ENCODE data around the gene SLC1A3.

SLC1A3 gene

DNA sequence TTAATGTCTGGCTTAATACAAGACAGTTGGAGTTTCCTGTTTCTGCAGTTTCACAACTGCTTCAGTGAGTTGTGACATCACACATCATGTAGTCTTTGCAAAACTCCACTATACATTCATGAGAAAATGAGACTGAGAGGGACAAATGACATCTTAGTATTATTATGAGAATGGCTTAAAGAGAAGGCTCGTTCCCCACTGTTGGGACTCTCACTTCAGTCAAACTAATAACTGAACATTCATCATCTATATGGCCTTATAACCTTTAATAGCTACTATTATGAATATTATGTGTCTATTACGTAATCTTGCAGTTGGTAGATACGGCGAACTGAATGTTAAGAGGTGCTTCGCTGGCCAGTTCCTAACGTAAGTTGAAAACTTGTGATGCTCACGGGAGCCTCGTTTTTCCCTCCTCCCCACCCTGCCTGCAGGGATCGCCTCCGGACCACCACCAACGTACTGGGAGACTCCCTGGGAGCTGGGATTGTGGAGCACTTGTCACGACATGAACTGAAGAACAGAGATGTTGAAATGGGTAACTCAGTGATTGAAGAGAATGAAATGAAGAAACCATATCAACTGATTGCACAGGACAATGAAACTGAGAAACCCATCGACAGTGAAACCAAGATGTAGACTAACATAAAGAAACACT lies 79.4 kb downstream of the SLC1A3 start:
- DNase-seq (ENCODE audit: low read depth in 2 of 2): no peak

DNA sequence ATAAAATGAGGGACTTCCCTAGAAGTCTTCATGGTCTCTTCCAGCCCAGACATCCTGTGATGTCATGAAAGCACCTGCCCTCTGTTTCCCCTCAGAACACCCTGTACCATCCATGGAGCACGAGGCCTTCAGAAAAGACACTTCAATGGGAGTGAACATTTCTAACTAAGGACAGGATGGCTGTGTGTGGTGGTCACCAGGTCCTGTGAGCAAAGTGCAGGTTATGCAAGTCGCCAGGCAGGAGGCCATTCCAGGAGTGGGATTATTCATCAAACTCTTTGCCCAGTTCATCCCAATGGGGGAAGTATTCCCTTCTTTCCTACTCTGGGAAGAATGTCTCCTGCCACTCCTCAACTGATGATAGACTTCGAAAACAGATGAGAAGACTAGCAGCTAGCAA lies 80.5 kb downstream of the SLC1A3 start:
- no peak for DNase-seq (ENCODE audit: low read depth in 2 of 2)

DNA sequence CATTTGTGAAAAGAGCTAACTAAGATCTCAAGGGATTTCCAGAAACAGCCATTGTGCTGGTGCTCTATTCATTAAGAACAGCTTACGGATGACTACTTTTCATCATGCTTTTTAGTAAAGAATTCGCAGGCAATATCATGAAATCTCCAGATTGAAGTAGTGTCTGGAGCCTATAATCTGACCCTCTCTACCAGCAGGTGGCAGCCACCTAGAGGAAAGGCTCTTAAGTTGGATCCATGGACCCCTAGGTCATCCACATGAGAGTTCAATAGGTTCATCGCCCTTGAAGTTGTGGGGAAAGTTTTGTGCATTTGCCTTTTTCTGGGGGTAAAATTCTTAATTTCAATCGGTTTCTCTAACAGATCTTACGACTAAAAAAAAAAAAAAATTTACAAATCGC lies 82.3 kb downstream of the SLC1A3 start:
- DNase-seq (ENCODE audit: low read depth in 2 of 2): no peak

- no peak for DNase-seq (ENCODE audit: low read depth in 2 of 2)
Observed at GRCh38 chr5:36689225-36689624, 82.8 kb downstream of the SLC1A3 start.

- DNase-seq (ENCODE audit: low read depth in 2 of 2): no peak
Observed at GRCh38 chr5:36690041-36690961, 83.9 kb downstream of the SLC1A3 start.

- no peak for DNase-seq (ENCODE audit: low read depth in 2 of 2)
Observed at GRCh38 chr5:36691226-36691625, 84.8 kb downstream of the SLC1A3 start.

DNA sequence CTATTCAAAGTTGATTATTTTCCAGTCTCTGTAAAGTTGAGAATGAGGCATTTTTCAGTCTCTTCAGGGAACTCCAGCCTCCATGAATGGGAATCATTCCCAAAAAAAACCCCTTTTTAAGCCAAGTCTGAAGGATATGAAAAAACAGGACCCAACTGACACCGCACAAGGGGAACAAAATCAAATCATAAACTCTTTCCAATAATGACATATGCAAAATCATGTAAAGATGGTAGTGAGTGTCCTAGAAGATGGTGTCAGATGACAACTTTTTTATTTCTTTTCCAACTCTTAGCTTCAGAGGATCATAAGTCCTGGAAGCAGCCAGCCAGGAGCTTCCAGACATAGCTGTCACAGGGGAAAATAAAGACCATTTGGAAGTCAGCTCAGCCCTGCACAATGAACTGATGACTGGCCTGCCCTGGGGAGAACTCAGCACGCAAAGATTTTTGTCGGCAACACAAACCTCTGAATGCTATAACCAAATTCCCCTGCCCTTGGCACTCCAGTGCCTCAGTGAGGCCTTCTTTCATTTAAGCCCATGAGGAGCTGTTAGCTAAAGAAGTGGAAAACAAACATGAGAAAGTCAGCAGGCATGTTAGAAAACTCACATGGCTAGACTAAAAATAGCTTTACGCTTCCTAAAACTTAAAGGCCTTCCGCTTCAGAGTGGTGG lies 85.4 kb downstream of the SLC1A3 start:
- peak in 1 of 2 experiments; percentile 53 for DNase-seq (ENCODE audit: low read depth in 2 of 2)

GRCh38 chr5:36692791-36693763 lies 86.7 kb downstream of the SLC1A3 start:
- no peak for DNase-seq (ENCODE audit: low read depth in 2 of 2)

DNA sequence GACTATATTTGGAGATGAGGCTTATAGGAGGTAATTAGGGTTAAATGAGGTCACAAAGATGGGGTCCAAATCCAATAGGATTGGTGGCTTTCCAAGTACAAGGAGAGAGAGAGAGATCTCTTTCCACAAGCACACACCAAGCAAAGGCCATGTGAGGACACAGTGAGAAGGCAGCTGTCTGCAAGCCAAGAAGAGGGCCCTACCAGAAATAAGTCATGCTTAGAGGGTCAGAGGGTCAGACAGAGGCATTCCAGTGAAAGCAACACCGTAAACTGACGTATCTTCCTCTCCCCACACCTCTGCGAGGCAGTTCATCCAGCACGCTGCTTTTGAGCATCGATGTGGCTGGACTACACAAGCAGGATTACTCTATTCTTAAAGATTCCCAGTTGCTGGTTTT lies 87.9 kb downstream of the SLC1A3 start:
- DNase-seq (ENCODE audit: low read depth in 2 of 2): no peak

DNA sequence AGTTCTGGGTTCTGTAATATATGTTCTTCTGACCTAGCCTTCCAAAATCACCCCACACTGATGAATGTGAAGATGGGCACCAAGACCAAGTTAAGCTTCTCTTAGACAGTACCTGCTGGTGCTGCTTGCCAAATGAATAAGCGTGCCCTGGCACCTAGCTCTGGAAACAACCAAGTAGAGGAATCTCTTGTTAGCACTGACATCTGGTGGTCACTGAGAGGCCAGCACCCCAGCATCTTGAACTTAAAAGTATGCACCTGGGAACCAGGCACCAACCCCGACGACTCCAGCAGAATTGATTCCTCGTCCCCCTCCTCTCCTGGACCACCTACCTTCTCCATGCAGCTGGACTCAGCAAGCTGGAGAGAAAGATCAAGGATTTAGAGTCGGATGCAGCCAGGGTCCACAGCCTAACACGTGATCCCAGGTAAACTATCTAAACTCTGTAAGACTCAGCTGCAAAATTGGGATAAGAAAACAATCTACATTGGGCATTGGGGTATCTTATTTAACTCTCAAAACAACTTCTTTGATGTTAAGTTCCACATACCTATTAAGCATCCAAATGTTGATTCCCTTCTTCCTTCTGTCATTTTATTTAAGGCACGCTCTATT lies 89.8 kb downstream of the SLC1A3 start:
- no peak for DNase-seq (ENCODE audit: low read depth in 2 of 2)

DNA sequence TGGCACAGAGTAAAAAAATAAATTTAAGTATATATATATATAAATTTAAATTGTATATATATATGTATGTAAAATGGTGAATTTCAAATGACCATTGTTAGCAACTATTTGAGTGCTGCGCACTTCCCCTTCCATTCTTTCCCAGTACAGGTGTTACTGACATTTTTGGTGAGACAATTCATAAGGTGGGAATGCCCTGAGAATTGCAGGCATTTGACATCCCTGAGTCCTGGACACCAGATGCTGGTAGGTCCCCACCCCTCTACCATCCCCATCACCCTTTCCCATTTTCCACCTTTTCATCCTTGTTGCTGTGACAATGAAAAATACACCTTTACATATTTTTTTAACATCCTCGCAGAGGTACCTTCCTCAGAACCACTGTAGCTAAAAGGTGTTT lies 91.6 kb downstream of the SLC1A3 start:
- no peak for DNase-seq (ENCODE audit: low read depth in 2 of 2)

- no peak for DNase-seq (ENCODE audit: low read depth in 2 of 2)
Observed at GRCh38 chr5:36701085-36701698, 94.8 kb downstream of the SLC1A3 start.

GRCh38 chr5:36703245-36703860 lies 96.9 kb downstream of the SLC1A3 start:
- DNase-seq (ENCODE audit: low read depth in 2 of 2): no peak

- DNase-seq (ENCODE audit: low read depth in 2 of 2): no peak
Observed at GRCh38 chr5:36704131-36704530, 97.7 kb downstream of the SLC1A3 start.

- no peak for DNase-seq (ENCODE audit: low read depth in 2 of 2)
Observed at GRCh38 chr5:36705055-36705454, 98.6 kb downstream of the SLC1A3 start.

- no peak for DNase-seq (ENCODE audit: low read depth in 2 of 2)
Observed at GRCh38 chr5:36706662-36707061, 100.3 kb downstream of the SLC1A3 start.

- no peak for DNase-seq (ENCODE audit: low read depth in 2 of 2)
Observed at GRCh38 chr5:36708996-36709395, 102.6 kb downstream of the SLC1A3 start.

- DNase-seq (ENCODE audit: low read depth in 2 of 2): no peak
Observed at GRCh38 chr5:36710039-36710438, 103.6 kb downstream of the SLC1A3 start.

GRCh38 chr5:36712706-36713105 lies 106.3 kb downstream of the SLC1A3 start:
- no peak for DNase-seq (ENCODE audit: low read depth in 2 of 2)

DNA sequence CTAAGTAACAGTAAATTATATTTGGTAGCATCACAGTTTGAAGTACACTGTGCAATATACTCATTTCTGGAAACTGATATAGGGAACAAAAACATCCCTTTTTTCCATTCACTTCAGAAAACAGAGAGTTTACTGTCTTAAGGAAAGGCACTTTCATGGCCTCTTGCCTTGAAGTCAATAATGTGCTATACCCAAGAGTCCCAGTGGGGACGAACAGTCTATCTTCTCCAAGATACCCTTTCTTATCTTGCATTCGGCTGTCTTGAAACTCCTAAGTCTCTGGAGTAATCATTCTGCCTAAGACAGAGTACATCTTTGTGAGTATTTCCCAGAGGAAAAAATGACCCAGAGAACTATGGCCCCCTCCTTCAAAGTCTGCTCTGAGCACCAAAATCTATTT lies 107.1 kb downstream of the SLC1A3 start:
- no peak for DNase-seq (ENCODE audit: low read depth in 2 of 2)
